ENCODE data around the gene FOCAD.

DNA sequence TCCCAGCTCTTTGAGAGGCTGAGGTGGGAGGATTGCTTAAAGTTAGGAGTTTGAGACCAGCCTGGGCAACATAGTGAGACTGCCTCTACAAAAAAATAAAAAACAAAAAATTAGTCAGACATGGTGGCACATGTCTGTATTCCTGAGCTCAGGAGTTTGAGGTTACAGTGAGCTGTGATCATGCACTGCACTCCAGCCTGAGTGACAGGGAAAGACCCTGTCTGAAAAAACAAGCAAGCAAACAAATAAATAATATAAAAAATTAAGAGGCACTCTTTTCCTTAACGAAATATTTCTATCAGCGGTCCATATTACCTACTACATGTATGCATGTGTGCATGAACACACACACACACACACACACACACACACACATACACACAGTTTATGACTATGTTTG, 20.9 kb upstream of the FOCAD start:
- TF ChIP-seq ZNF19 (tag by site-specific recombination; IDR thresholded peaks at IDR 0.05; ENCODE audit: low read depth) (no peak), CTCF (tag by site-specific recombination; IDR thresholded peaks at IDR 0.05) (no peak)

Measured in HEK293 (cell line).